Left kidney (tissue), 2 donors: ENCODE data around the gene TBC1D22A. TPM values are rescaled to one million over a fixed set of nuclear protein-coding genes. Genes with fewer than 3 reads are reported as not detected.
"Not testable (repeated sequence)": the region's sequence is repeated elsewhere in the genome, so short reads cannot be mapped to it uniquely, and the experiment has no call there.

Experiments used
- DNase-seq: peaks from one replicate; pipeline ENCODE4 v3.0.0-alpha.2; 2013
- polyA plus RNA-seq: library from polyadenylated mRNA; unstranded; fragments of 120-200 nt; gene quantifications from one replicate; pipeline ENCODE4 v1.2.1, GENCODE V29; 2013; ENCODE audit not compliant: insufficient read length

Gene TBC1D22A
- polyA plus RNA-seq, 1 donor, result 15.0 TPM

DNA sequence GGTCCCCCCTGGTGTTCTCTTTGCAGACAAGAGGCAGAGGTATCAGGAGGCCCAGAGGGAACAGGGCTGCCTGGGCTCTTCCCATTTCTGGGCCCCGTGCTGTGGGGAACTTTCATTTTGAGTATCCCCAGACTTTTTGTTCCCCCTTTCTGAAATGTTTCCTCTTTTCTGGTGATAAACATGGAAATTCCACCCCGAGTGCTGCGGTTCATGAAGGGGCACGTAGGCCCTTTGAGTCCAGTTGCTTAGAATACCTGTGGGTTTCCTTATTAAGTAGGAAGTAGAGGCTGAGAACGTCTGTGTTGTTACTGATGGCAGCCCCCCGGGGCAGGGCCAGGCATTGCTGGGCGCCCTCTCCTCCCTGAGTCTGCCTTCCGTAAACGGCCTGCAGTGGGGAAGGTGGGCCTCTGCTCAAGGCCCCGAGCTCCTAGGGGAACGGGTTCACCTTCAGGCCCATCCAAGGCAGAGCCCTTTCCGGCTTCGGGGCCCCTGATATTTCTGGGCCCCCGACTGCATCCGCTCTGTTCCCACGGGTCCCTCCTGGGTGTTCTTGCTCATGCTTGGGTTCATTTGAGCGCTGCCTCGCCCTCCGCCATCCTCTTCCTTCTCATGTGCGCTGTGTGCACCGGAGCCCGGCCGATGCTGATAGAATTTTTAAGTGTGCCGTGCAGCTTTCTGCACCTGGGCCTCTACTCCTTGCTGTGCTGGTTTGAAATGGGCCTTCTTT, 12.0 kb downstream of the TBC1D22A start:
- DNase-seq, result no peak

DNA sequence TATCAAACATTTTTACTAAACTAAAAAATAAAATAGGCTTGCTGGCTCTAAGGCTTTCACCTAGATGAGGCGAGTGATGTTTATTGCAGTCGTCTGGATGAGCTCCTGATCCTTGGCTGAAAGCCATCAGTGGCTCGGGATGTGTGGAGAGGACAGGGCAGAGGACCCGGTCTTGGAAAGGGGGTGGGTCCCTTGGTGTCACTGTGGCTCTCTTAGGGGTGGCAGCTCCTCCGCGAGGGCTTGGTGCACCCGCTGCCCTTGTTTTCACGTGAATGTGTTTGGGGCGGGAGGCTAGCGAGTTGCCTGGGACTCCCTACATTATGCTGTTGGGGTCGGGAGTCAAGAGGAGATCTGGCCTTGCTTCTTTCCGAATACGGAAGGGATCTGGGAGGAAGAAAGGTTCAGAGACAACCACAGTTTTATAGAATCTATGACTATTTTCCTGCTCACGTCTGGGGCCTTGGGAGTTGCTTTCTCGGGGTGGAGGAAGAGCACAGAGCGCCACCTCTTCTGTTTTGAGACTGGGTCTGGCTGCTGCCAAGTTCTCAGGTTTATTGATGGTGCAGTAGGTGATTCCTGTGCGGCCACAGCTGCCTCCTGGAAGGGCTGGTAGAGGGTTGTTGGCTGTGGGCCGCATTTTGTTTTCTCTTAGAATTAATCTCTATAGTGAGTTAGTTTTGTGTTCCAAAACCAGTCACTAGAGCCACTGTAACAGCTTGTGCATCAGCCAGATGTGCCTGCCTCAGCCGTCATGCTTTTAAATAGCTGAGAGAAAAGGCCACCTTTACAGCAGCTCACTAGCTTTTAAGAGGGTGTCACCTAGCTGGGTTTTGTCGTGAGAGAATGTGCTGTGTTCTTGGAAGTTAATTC, 12.8 kb downstream of the TBC1D22A start:
- DNase-seq, result no peak

GRCh38 chr22:46775850-46776826, 13.7 kb downstream of the TBC1D22A start:
- DNase-seq, result no peak

DNA sequence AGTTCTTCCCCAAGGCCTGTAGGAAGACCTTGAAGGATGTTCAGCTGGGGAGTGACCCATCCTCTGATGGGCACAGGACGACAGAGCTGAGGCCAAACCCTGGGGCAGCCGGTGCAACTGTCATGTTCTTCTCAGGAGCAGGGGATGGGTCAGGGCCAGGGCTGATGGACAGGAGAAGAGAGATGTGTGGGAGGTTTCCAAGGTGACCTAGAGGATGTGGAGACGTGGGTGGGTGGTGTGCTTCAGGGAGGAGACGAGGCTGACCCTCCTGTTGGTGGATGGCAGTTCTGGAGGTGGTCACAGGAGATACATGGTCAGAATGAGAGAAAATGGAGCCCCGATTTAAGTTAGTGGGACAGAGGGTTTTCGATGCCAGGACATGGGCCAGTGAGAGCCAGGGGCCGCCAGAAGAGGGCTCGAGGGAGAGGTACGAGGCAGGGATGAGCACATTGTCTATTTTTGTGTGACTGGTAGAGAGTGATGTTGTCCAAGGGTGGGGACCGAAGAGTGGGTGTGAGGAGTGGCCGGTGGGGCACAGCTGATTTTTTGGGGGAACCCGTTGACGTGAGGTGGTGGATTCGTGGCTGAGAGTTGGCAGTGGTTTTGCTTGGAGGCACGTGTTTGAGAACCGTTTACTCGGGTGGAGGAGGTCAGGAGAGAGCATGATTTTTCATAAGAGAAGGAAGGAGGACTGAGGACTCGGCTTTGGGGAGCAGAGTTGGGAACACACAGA, 14.6 kb downstream of the TBC1D22A start:
- DNase-seq, result no peak

- DNase-seq, result no peak
Measured at GRCh38 chr22:46777609-46777970, 15.1 kb downstream of the TBC1D22A start.

DNA sequence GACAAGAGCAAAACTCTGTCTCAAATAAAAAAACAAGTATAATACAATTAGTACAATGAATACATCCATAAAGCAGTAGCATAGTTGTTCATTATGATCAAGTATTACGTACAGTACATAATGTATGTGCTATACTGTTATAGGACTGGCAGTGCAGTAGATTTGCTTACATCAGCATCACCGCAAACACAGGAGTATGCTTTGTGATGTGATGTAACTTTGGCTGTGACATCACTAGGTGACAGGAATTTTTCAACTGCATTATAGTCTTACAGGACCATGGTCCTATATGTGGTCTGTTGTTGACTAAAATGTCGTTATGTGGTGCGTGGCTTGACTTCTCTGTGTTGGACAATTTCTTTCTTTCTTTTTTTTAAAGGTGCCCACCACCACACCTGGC, 16.6 kb downstream of the TBC1D22A start:
- DNase-seq, result no peak

- DNase-seq, result no peak
Measured at GRCh38 chr22:46779651-46780050, 17.2 kb downstream of the TBC1D22A start.

- DNase-seq, result no peak
Measured at GRCh38 chr22:46780453-46780852, 18.0 kb downstream of the TBC1D22A start.

GRCh38 chr22:46781291-46781690, 18.8 kb downstream of the TBC1D22A start:
- DNase-seq, result no peak

- DNase-seq, result not testable (repeated sequence)
Measured at GRCh38 chr22:46782200-46782599, 19.8 kb downstream of the TBC1D22A start.

- no peak for DNase-seq
Measured at GRCh38 chr22:46783721-46784120, 21.3 kb downstream of the TBC1D22A start.

DNA sequence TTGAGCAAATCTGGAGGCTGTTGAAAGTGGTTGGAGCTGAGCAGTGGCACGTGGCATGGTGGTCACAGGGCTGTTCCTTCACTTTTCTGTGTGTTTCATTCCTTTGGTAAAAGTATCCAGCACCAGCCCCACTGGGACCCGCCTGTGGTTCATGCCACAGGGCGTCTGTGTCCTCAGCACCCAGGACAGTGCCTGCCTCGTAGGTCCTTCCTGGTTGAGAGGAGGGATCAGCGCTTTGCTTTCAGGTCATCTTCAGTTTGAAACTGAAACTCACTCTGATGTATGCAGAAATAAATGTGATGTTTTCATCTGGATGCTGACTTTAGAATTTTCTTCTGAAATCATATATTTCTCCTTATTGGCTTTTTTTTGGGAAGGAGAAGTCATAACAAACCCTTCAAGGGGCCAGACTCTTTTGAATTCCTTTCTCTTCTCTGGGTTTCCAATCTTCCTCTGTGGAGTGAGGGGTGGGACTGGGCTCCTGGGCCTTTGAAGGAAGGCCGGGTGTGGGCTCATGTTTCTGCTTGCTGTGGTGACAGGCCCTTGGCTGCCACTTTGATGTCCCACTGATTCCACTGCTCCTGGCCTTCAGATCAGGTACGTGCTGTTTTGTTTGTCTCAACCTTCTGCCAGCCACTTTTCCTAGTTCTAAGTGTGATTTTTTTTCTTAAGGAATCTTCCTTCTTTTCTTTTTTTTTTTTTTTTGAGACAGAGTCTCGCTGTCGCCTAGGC, 26.2 kb downstream of the TBC1D22A start:
- no peak for DNase-seq

GRCh38 chr22:46789992-46790391, 27.5 kb downstream of the TBC1D22A start:
- DNase-seq, result no peak

GRCh38 chr22:46791201-46791731, 28.8 kb downstream of the TBC1D22A start:
- no peak for DNase-seq

- DNase-seq, result no peak
Measured at GRCh38 chr22:46792061-46792796, 29.8 kb downstream of the TBC1D22A start.

DNA sequence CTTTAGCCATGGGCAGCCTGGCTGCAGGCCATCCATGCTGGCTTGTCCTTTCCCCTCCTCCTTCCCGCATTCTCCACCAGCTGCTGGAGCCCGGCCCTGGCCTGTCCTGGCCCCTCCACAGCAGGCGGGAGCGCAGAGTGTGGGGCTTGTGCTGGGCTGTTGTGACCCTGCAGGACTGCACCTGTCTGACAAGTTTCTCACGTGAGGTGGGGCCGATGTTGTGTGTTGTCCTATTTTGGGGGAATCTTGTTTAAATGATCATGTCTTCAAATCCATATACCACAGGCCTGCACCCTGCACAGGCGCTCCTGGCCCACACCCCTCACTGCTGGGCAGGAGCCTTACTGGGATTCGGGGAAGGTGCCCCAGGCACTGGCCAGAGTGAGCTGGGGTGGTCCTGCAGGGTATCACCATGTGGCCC, 30.4 kb downstream of the TBC1D22A start:
- no peak for DNase-seq

- no peak for DNase-seq
Measured at GRCh38 chr22:46793497-46793896, 31.0 kb downstream of the TBC1D22A start.

GRCh38 chr22:46794067-46794466, 31.6 kb downstream of the TBC1D22A start:
- DNase-seq, result no peak

DNA sequence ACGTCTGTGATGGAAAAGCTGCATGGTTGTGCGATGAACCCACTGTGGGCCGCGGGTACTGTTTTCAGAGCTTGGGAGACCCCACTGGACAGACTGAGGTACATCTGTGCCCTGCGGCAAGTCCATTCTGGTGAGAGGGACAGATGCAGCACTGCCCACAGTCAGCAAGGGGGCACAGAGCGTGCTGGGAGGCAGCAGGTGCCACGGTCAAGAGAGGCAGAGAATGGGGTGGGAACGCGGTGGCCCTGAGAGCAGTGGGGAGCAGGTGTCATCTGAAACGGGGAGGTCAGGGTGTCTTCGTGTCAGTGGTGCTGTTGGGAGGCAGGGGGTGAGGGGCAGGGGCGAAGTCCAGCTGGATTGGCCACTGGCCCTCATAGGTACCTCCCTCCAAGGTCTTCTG, 32.0 kb downstream of the TBC1D22A start:
- no peak for DNase-seq

DNA sequence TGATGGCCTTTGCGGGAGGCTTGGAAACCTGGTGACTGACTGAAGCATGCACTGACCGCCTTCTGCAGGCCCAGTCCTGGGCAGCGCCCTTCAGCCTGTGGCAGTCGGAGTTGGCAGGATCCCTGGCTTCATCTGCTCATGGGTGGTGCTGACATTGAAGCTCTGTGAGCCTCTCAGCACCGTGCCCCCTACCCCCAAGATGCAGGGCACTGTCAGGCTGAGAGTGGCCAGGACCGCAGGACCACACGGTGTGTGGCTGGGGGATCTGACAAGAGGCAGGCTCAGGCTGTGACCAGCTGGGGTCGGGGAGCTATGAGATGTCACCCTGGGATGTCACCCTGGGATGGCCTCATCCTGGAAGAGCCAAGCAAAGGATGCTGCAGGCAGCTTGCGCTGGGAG, 32.7 kb downstream of the TBC1D22A start:
- no peak for DNase-seq
